Mucosa of descending colon (tissue), 3 donors: ENCODE results near the gene PANK3. TPM values are rescaled to one million over a fixed set of nuclear protein-coding genes. Genes with fewer than 3 reads are reported as not detected.

Experiments
- ATAC-seq: fragments of 200-7000 bp; cut with Tn5 transposase; one replicate; pipeline ENCODE4 v1.9.1; 2020; ENCODE audit warnings: mild to moderate bottlenecking, moderate library complexity
- DNase-seq, 3 donors: peaks; one replicate each; pipeline ENCODE4 v3.0.0-alpha.2; 2020
- H3K36me3 ChIP-seq: fragments of 200-600 bp; one replicate; pipeline ENCODE4 v1.8.0; 2021; ENCODE audit warnings: low read depth, mild to moderate bottlenecking
- H3K4me1 ChIP-seq: fragments of 200-600 bp; one replicate; pipeline ENCODE4 v1.8.0; 2021; ENCODE audit warnings: low read depth, mild to moderate bottlenecking
- H3K4me3 ChIP-seq: fragments of 200-600 bp; one replicate; pipeline ENCODE4 v1.8.0; 2021; ENCODE audit warnings: mild to moderate bottlenecking
- H3K9me3 ChIP-seq: fragments of 200-600 bp; one replicate; pipeline ENCODE4 v1.8.0; 2021; ENCODE audit warnings: mild to moderate bottlenecking
- CTCF ChIP-seq: fragments of 200-600 bp; IDR thresholded peaks from one replicate; pipeline ENCODE4 v1.8.0; 2022; ENCODE audit warnings: antibody characterized with exemption, mild to moderate bottlenecking
- intact Hi-C, 2 donors: fragments of 100-400 bp; cut with DNase I in 1 of 2; cut with micrococcal nuclease in 1 of 2; formaldehyde crosslinking; loops; one replicate each; pipeline versions ENCODE4 v1.11.0 to v1.11.1; 2022; cut with DNase I, micrococcal nuclease
- total RNA-seq, 3 donors: library from RNA; stranded (reverse); fragmentation: NEBNext Ultra II Directional in 2 of 3; extraction: Animal tissue kit (Norgen Biotek cat#: 25700) in 2 of 3; gene quantifications; one replicate each; pipeline versions ENCODE4 v1.2.1 to v1.2.4, GENCODE V29; 2021 to 2023
- donor health status: DM: no; HTN: no; CAD: no; lungs with moderate emphysema.
- donor health status: DM: no; HTN: no; CAD: no.
- donor health status: DM: no; HTN: yes; CAD: no.

Gene PANK3
- total RNA-seq, 3 donors from 2014 or later, result 80.7 to 147 (median 125) TPM

GRCh38 chr5:168529374-168530234 is 49.6 kb downstream of the PANK3 start:
- peak in 1 of 3 donors; percentile 49 for DNase-seq
- no peak overlapping the region for H3K4me3 ChIP-seq
- H3K36me3 ChIP-seq, result no peaks in the 10 kb centered on the region
- no peaks in the 10 kb centered on the region for H3K9me3 ChIP-seq
- H3K4me1 ChIP-seq, result peaks cover 4% of the 10 kb centered on the region
- no peak for TF ChIP-seq CTCF
- intact Hi-C loops, result no loop called here
- peak; percentile 40 for ATAC-seq

- intact Hi-C loops, result no loop called here
Observed at GRCh38 chr5:168528521-168529373, 50.4 kb downstream of the PANK3 start, which contains the start of gene FBLL1. FBLL1 (plus strand) TSS chr5:168529305; CDS start chr5:168529505, 200 bp downstream.

GRCh38 chr5:168527756-168528295 is 51.3 kb downstream of the PANK3 start:
- Histone ChIP-seq H3K9me3 (no peaks in the 10 kb centered on the region), H3K4me1 (peaks cover 4% of the 10 kb centered on the region), H3K36me3 (no peaks in the 10 kb centered on the region), H3K4me3 (no peak overlapping the region)
- ATAC-seq (no peak), DNase-seq (no peak)
- no peak for TF ChIP-seq CTCF
- intact Hi-C loops, result no loop called here

More at GRCh38 chr5:168528521-168529373, 50.4 kb downstream of the PANK3 start, which contains the start of gene FBLL1:
- ATAC-seq (peak; percentile 51), DNase-seq (peak in 2 of 3 donors; percentile 14 to 46)
- Histone ChIP-seq H3K4me3 (no peak within 1 kb of the TSS), H3K9me3 (no peaks in the 10 kb centered on the region), H3K4me1 (peaks cover 4% of the 10 kb centered on the region), H3K36me3 (no peaks in the 10 kb centered on the region)
- no peak for TF ChIP-seq CTCF

- no peaks in the 10 kb centered on the region for H3K9me3 ChIP-seq
- H3K36me3 ChIP-seq, result no peaks in the 10 kb centered on the region
- no peak overlapping the region for H3K4me3 ChIP-seq
- peaks cover 4% of the 10 kb centered on the region for H3K4me1 ChIP-seq
- ATAC-seq (no peak), DNase-seq (no peak)
- intact Hi-C loops, result no loop called here
- TF ChIP-seq CTCF, result no peak
Observed at GRCh38 chr5:168525856-168526255, 53.3 kb downstream of the PANK3 start.

GRCh38 chr5:168513861-168514428 is 65.2 kb downstream of the PANK3 start:
- no peak overlapping the region for H3K4me3 ChIP-seq
- peaks cover 22% of the 10 kb centered on the region for H3K36me3 ChIP-seq
- intact Hi-C loops, result no loop called here
- ATAC-seq (no peak), DNase-seq (no peak)
- TF ChIP-seq CTCF, result no peak
- H3K9me3 ChIP-seq, result peaks cover 6% of the 10 kb centered on the region
- H3K4me1 ChIP-seq, result no peaks in the 10 kb centered on the region
